GM18498 (cell line): ENCODE measurements around the gene RGS17.

Source experiments
- ATAC-seq: cut with Tn5 transposase; IDR thresholded peaks from one replicate; pipeline ENCODE4 v1.9.1; 2021; ENCODE audit warnings: mild to moderate bottlenecking, moderate library complexity; ENCODE audit not compliant: unreplicated experiment

RGS17 gene

DNA sequence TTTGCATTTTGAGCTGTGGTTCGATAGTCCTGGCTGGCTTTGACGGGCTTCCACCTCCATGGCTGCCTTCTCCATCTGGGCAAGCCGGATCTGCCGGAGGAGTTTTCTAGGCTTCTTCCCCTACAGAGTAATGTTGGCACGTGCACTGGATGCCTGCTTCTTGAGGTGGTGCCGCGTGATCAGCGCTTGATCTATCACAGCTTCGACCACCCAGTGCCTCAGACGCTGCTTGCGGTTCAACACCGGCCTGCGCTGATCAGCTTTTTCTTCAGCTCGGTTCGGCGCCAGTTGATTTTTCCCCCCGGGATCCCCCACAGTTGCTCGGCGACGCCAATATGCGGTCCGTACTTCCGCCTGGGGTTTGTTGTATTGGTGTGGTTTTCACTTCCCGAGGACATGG lies 171.7 kb downstream of the RGS17 start:
- no peak for ATAC-seq

DNA sequence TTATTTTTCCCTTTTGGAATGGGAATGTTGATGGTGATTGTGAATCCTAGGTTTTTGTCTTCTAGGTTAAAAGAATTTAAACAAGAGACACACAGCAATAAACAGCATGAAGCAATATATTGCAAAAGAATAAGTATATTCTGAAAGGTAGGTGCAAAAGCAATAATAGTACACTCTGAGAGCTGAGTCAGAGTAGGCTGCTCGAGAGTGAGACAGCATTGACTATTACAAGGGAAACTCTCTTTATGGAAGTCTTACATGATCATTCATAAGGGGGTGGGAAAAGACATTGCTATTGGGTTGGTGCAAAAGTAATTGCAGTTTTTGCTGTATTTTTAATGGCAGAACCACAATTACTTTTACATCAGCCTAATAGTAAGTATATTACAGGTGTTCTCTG lies 173.3 kb downstream of the RGS17 start:
- no peak for ATAC-seq
